ENCODE results near the gene CBY1.
A peak's percentile ranks its signal among the peaks of the same experiment; 100 is the strongest.

Gene CBY1

GRCh38 chr22:38704654-38705234 lies 48.3 kb downstream of the CBY1 start:
- no peak for DNase-seq

GRCh38 chr22:38705235-38706100 lies 49.0 kb downstream of the CBY1 start, which contains the start of gene GTPBP1:
GTPBP1 (plus strand) TSS chr22:38705944; CDS start chr22:38705956, 12 bp downstream.
- peak; percentile 94 for DNase-seq

- peak; percentile 74 for DNase-seq
Measured at GRCh38 chr22:38706101-38706900, 49.9 kb downstream of the CBY1 start.

- no peak for DNase-seq
Measured at GRCh38 chr22:38706901-38707195, 50.4 kb downstream of the CBY1 start.

GRCh38 chr22:38707346-38707745 lies 50.9 kb downstream of the CBY1 start:
- no peak for DNase-seq

GRCh38 chr22:38707984-38708383 lies 51.5 kb downstream of the CBY1 start:
- no peak for DNase-seq

GRCh38 chr22:38709306-38709705 lies 52.9 kb downstream of the CBY1 start:
- DNase-seq: no peak

GRCh38 chr22:38710351-38710750 lies 53.9 kb downstream of the CBY1 start:
- no peak for DNase-seq

GRCh38 chr22:38710866-38711265 lies 54.4 kb downstream of the CBY1 start:
- DNase-seq: no peak

- no peak for DNase-seq
Measured at GRCh38 chr22:38712486-38713207, 56.2 kb downstream of the CBY1 start.

GRCh38 chr22:38713921-38714320 lies 57.5 kb downstream of the CBY1 start:
- no peak for DNase-seq

GRCh38 chr22:38715176-38715764 lies 58.8 kb downstream of the CBY1 start:
- no peak for DNase-seq

GRCh38 chr22:38715852-38716251 lies 59.4 kb downstream of the CBY1 start:
- DNase-seq: no peak

- DNase-seq: no peak
Measured at GRCh38 chr22:38716271-38716670, 59.8 kb downstream of the CBY1 start.

- no peak for DNase-seq
Measured at GRCh38 chr22:38716826-38717225, 60.4 kb downstream of the CBY1 start.

- no peak for DNase-seq
Measured at GRCh38 chr22:38717244-38717643, 60.8 kb downstream of the CBY1 start.

- DNase-seq: no peak
Measured at GRCh38 chr22:38718414-38718813, 62.0 kb downstream of the CBY1 start.

GRCh38 chr22:38719196-38719595 lies 62.8 kb downstream of the CBY1 start:
- DNase-seq: no peak

- DNase-seq: no peak
Measured at GRCh38 chr22:38720350-38720749, 63.9 kb downstream of the CBY1 start.

GRCh38 chr22:38721551-38721950 lies 65.1 kb downstream of the CBY1 start:
- no peak for DNase-seq
